H1 (cell line): ENCODE results near the gene CEP192. TPM values are rescaled to one million over a fixed set of nuclear protein-coding genes. Genes with fewer than 3 reads are reported as not detected.

Experiments used
- KDM5A ChIP-seq: fragments of 200-600 bp; IDR thresholded peaks from 2 replicates; pipeline ENCODE4 v1.7.1; 2012; ENCODE audit warnings: mild to moderate bottlenecking, low read length, inconsistent platforms, mixed read lengths
- RBBP5 ChIP-seq: IDR thresholded peaks from 2 replicates; pipeline ENCODE4 v1.7.1; 2012; ENCODE audit warnings: low read depth, mild to moderate bottlenecking, inconsistent platforms, low read length, moderate library complexity, borderline replicate concordance
- TEAD4 ChIP-seq: IDR thresholded peaks from 2 replicates; pipeline ENCODE4 v1.6.1; 2012; ENCODE audit warnings: low read depth, low read length, inconsistent platforms, mixed read lengths
- polyA plus RNA-seq, 7 experiments: library from polyadenylated mRNA; depleted of rRNA in 3 of 7; stranded (reverse) in 5 of 7; unstranded in 2 of 7; fragments of >200 nt in 5 of 7; fragments of 200-250 nt in 2 of 7; gene quantifications; 1 replicate in 5 of 7; 2 replicates in 1 of 7; 4 replicates in 1 of 7; pipeline versions ENCODE4 v1.2.1 to v1.2.3, GENCODE V29; 2011 to 2013; ENCODE audit warnings: missing spikeins in 2 of 7, mixed read lengths in 2 of 7
- total RNA-seq: library from RNA; stranded (reverse); fragmentation: NEBNext Ultra II Directional; extraction: Animal tissue kit (Norgen Biotek cat#: 25700); gene quantifications from 2 replicates; pipeline ENCODE4 v1.2.1, GENCODE V29; 2021
- TF ChIP-seq, protein P1 (sequence below): fragments of 300-600 bp; sonication (generic); IDR thresholded peaks from 2 replicates; pipeline ENCODE4 v1.7.1; 2012; ENCODE audit warnings: low read length, moderate library complexity, mild to moderate bottlenecking, inconsistent platforms; ENCODE audit not compliant: insufficient replicate concordance

CEP192 gene
- total and polyA plus RNA-seq, 2 of the 8 experiments (the other 6 are each of a cell fraction or from before 2014, with no cell fraction given), result 13.4 to 23.1 TPM

DNA sequence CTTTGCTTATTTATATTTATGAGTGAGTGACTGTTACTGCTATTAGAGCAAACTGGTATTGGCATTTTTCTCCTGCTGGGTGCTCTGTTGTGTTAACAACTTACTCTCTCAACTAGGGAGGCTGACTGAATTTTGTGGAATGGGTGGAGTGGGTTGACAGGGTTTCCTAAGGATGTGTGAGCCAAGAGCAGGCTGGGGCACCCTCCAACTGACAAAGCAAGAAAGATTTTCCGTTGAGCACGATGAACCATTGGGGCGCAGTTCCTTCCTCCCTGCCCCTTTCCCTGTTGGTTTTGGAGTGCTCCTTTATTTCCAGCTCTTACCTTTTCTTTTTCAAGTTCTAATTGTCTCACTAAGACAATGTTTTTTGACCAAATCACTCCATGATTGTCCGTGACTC is 23.0 kb upstream of the CEP192 start (continued):
- TF ChIP-seq, protein P1, sequence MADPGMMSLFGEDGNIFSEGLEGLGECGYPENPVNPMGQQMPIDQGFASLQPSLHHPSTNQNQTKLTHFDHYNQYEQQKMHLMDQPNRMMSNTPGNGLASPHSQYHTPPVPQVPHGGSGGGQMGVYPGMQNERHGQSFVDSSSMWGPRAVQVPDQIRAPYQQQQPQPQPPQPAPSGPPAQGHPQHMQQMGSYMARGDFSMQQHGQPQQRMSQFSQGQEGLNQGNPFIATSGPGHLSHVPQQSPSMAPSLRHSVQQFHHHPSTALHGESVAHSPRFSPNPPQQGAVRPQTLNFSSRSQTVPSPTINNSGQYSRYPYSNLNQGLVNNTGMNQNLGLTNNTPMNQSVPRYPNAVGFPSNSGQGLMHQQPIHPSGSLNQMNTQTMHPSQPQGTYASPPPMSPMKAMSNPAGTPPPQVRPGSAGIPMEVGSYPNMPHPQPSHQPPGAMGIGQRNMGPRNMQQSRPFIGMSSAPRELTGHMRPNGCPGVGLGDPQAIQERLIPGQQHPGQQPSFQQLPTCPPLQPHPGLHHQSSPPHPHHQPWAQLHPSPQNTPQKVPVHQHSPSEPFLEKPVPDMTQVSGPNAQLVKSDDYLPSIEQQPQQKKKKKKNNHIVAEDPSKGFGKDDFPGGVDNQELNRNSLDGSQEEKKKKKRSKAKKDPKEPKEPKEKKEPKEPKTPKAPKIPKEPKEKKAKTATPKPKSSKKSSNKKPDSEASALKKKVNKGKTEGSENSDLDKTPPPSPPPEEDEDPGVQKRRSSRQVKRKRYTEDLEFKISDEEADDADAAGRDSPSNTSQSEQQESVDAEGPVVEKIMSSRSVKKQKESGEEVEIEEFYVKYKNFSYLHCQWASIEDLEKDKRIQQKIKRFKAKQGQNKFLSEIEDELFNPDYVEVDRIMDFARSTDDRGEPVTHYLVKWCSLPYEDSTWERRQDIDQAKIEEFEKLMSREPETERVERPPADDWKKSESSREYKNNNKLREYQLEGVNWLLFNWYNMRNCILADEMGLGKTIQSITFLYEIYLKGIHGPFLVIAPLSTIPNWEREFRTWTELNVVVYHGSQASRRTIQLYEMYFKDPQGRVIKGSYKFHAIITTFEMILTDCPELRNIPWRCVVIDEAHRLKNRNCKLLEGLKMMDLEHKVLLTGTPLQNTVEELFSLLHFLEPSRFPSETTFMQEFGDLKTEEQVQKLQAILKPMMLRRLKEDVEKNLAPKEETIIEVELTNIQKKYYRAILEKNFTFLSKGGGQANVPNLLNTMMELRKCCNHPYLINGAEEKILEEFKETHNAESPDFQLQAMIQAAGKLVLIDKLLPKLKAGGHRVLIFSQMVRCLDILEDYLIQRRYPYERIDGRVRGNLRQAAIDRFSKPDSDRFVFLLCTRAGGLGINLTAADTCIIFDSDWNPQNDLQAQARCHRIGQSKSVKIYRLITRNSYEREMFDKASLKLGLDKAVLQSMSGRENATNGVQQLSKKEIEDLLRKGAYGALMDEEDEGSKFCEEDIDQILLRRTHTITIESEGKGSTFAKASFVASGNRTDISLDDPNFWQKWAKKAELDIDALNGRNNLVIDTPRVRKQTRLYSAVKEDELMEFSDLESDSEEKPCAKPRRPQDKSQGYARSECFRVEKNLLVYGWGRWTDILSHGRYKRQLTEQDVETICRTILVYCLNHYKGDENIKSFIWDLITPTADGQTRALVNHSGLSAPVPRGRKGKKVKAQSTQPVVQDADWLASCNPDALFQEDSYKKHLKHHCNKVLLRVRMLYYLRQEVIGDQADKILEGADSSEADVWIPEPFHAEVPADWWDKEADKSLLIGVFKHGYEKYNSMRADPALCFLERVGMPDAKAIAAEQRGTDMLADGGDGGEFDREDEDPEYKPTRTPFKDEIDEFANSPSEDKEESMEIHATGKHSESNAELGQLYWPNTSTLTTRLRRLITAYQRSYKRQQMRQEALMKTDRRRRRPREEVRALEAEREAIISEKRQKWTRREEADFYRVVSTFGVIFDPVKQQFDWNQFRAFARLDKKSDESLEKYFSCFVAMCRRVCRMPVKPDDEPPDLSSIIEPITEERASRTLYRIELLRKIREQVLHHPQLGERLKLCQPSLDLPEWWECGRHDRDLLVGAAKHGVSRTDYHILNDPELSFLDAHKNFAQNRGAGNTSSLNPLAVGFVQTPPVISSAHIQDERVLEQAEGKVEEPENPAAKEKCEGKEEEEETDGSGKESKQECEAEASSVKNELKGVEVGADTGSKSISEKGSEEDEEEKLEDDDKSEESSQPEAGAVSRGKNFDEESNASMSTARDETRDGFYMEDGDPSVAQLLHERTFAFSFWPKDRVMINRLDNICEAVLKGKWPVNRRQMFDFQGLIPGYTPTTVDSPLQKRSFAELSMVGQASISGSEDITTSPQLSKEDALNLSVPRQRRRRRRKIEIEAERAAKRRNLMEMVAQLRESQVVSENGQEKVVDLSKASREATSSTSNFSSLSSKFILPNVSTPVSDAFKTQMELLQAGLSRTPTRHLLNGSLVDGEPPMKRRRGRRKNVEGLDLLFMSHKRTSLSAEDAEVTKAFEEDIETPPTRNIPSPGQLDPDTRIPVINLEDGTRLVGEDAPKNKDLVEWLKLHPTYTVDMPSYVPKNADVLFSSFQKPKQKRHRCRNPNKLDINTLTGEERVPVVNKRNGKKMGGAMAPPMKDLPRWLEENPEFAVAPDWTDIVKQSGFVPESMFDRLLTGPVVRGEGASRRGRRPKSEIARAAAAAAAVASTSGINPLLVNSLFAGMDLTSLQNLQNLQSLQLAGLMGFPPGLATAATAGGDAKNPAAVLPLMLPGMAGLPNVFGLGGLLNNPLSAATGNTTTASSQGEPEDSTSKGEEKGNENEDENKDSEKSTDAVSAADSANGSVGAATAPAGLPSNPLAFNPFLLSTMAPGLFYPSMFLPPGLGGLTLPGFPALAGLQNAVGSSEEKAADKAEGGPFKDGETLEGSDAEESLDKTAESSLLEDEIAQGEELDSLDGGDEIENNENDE, result no peak
- TF ChIP-seq TEAD4, result no peak
- TF ChIP-seq KDM5A, result no peak
- TF ChIP-seq RBBP5, result no peak
- TF ChIP-seq, all 59 proteins: peak for 0
